ENCODE results near the gene SMTNL2.
A peak's percentile ranks its signal among the peaks of the same experiment; 100 is the strongest.
"Not testable (repeated sequence)": the region's sequence is repeated elsewhere in the genome, so short reads cannot be mapped to it uniquely, and the experiment has no call there.

Gene SMTNL2

GRCh38 chr17:4560421-4560820, 23.9 kb upstream of the SMTNL2 start, which contains the start of gene GGT6:
Gene GGT6 (minus strand): TSS chr17:4560577. CDS start chr17:4560521, 56 bp downstream.
- DNase-seq (ENCODE audit: low read depth) = no peak

DNA sequence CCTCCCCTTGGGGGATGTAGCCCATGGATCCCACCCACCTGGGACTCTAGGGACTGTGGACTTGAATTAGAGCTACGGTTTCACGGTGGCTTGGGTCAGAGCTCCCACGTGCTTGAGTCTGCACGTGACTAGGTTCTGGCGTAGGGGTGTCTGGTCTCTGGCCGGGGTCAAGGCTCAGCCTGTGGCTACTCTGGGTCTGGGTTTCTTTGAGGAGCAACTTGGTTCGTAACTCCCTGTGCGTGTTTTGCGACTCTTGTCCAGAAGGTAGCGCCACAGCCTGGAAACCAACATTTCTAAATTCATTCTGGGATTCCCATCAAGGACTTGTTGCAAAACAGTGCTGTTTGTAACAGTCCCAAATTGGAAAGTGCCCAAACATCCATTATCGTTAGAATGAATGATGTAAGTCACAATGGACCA, 23.5 kb upstream of the SMTNL2 start:
- DNase-seq (ENCODE audit: low read depth) = no peak

GRCh38 chr17:4562015-4562969, 22.0 kb upstream of the SMTNL2 start:
- DNase-seq (ENCODE audit: low read depth) = no peak

- no peak for DNase-seq (ENCODE audit: low read depth)
These were observed 18.9 kb upstream of the SMTNL2 start for GRCh38 chr17:4565209-4566141.

- no peak for DNase-seq (ENCODE audit: low read depth)
These were observed 17.5 kb upstream of the SMTNL2 start for GRCh38 chr17:4566785-4567184.

DNA sequence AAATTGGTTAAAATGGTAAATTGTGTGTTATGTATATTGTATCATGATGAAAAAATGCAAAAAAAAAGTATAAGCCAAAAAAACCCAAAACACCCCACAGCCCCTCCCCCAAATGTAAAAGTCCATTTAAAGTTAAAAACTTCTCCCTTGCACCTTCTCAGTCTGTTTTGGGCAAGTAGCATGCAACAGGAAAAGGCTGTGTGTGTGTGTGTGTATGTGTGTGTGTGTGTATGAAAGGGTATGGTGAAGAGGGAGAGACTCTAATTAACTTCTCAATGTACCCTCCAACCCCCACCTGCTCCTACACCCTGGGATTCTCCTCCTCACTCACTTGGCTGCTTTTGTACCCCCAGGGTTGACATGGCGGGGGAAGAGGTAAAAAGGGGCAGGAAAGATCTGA, 14.7 kb upstream of the SMTNL2 start:
- no peak for DNase-seq (ENCODE audit: low read depth)

DNA sequence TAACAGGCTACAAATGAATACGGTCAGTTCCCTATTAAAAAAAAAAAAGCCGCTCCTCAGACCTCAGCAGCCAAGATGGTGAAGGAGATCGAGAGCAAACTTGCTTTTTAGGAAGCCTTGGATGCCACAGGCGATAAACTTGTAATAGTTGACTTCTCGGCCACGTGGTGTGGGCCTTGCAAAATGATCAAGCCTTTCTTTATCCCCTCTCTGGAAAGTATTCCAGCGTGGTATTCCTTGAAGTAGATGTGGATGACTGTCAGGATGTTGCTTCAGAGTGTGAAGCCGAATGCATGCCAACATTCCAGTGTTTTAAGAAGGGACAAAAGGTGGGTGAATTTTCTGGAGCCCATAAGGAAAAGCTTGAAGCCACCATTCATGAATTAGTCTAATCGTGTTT, 12.2 kb upstream of the SMTNL2 start:
- no peak for DNase-seq (ENCODE audit: low read depth)

- DNase-seq (ENCODE audit: low read depth) = no peak
These were observed 11.2 kb upstream of the SMTNL2 start for GRCh38 chr17:4573115-4573514.

GRCh38 chr17:4573669-4574068, 10.7 kb upstream of the SMTNL2 start:
- DNase-seq (ENCODE audit: low read depth) = peak; percentile 65

DNA sequence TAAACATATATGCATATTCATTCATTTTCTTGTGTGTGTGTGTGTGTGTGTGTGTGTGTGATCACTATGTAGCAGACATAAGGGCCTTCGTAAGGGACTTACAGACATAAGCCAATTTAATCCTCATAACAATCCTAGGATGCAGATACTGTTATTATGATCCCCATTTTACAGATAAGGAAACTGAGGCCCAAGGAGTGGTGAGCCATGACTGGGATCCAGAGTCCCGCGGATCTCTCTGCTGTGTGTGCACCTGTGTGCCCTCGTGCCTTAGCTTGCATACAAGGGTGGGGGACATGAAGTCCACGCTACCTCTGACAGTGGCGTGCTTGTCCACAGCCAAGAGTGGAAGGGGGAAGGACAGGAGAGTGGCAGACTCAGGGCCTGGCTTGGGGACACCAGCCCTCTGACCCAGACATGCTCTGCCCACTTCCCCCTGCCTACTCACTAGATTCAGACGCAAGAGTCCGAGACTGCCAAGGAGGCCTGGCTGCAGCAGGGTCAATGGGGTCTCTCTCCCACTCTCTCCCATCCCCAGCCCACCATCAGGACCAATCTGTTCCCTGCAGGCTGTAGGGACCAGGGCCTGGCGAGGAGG, 9.8 kb upstream of the SMTNL2 start:
- DNase-seq (ENCODE audit: low read depth) = no peak

GRCh38 chr17:4576161-4576558, 8.2 kb upstream of the SMTNL2 start:
- no peak for DNase-seq (ENCODE audit: low read depth)

DNA sequence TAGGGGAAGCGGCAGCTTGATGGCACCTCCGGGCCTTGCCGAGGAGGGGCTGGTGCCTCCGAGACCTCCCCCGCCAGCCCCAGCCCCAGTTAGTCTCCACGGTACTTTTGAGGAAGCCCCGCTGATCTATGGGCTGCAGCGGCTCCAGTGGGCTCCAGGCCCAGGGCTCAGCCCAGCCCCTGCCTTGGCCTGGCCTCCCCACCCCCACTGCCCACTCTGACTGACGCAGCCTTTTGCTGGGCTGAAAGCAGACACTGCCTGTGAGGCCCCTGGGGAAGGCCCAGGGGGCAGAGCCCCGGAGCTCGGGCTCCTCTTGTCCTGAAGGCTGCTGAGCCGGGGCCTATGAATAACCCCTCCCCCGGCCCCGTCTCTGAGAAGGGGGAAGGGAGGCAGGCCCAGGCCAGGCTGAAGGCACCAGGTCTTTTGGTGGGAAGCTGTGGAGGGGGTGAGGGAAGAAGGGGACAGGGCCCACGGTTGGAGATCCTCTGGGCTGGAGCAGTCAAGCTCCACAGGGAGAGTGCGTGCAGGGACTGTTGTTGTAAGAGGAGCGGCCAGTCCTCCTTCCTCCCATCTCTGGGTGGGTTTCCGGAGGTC, 7.5 kb upstream of the SMTNL2 start:
- no peak for DNase-seq (ENCODE audit: low read depth)

DNA sequence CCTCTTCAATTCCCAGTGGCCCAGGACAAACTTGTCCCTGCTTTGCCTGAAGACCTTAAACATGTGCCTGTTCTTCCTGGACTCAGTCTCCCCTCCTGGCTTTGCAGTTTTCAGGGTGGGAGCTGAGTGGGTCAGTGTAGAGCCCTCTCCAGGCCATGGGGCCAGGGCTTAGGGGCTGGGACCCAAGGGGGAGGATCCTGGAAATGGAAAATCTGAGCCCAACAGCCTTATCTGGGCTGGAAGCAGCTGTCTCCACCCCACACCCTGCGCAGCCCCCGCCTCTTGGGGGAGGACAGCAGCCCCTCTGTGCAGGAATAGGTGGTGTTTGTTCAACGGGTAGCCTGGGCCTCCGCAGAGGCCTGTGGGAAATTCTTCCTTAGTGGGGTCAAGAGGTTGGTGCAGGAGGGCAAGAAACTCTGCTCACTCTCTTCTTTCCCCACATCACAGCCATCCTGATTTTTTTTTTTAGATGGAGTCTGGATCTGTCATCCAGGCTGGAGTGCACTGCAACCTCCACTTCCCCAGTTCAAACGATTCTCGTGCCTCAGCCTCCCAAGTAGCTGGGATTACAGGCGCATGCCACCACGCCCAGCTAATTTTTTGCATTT, 6.8 kb upstream of the SMTNL2 start:
- no peak for DNase-seq (ENCODE audit: low read depth)

GRCh38 chr17:4578349-4578748, 6.0 kb upstream of the SMTNL2 start:
- DNase-seq (ENCODE audit: low read depth) = not testable (repeated sequence)

- no peak for DNase-seq (ENCODE audit: low read depth)
These were observed 4.7 kb upstream of the SMTNL2 start for GRCh38 chr17:4579678-4580077.

DNA sequence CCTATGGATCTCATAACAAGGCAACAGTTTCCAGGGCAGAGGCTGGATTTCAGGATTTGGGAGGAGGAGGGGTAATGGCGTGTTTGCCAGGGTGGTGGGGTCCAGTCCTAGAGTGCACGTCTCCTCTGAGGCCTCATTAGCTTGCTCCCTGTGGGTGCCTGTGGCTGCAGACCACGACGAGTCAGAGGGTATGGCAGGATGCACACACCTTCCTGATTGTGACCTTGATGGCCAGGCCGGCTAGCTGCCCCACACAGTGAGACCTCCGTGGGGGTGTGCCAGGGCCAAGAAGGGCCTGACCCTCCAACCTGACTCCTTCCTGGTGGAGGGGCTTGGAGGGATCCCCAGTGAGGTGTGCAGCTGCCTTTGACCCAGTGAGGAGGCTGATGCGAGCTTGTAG, 4.0 kb upstream of the SMTNL2 start:
- DNase-seq (ENCODE audit: low read depth) = no peak

DNA sequence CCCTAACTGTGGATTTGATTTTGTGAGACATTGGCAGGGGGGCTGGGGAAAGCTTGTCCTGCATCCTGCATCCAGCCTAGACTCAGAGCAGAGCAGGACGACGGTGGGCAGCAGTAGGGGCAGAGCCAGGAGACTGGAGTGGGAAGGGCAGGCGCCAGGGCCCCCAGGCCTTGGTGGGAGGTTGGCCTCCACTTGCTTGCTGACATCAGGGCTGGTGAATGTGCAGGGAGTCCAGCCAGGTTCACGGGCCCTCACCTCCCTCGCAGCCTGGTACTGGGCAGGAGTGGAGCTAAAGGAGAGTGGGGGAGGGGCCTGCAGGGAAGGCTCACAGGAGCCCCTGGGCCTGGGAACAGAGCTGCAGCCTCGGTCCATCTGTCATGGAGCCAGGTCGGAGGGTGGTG, 2.2 kb upstream of the SMTNL2 start:
- no peak for DNase-seq (ENCODE audit: low read depth)

- no peak for DNase-seq (ENCODE audit: low read depth)
These were observed 1.6 kb upstream of the SMTNL2 start for GRCh38 chr17:4582691-4583090.

DNA sequence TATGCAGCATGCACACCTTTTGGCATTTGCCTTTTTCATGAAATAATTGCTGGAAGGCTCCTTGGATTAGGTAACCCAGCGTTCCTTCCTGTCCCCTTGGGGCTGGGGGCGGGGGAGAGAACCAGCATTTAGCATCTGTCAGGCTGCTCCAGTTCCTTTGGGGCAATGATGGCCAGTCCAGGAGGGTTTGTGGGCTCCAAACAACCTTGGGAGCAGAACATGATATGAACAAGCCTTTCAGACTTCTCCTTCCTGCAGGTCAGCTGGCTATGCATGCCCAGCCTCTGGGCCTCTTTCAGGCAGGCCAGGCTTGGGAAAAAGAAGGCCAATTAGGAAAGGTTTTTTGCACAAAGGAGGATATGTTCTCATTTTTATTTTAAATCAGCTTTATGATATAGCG, 1.1 kb upstream of the SMTNL2 start:
- no peak for DNase-seq (ENCODE audit: low read depth)

DNA sequence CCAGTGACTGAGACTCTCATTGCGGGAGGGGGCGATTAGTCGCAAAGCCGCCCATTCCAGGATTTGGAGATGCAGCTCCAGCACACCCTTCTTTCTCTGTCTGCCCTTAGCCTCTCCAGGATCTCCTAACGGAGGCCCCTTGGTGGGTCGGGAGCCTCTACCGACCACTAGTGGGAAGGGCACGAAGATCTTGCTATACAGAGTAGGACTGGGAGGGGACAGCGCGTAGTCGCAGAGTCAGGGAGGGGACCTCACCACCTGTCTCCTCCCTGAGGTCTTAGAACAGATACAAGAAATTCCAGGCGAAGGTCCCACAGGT, 588 bp upstream of the SMTNL2 start:
- DNase-seq (ENCODE audit: low read depth) = no peak

GRCh38 chr17:4584917-4585637, 748 bp downstream of the SMTNL2 start:
- DNase-seq (ENCODE audit: low read depth) = no peak
